ENCODE results near the gene UNC13A.

GRCh38 chr19:17632577-17632976 is 55.6 kb downstream of the UNC13A start:
- TF ChIP-seq CTCF (IDR thresholded peaks at IDR 0.05; ENCODE audit: poor library complexity, severe bottlenecking) (no peak), REST (IDR thresholded peaks at IDR 0.05; ENCODE audit: borderline replicate concordance) (no peak), POLR2AphosphoS5 (IDR thresholded peaks at IDR 0.05) (no peak), SMC3 (conservative IDR thresholded peaks at IDR 0.05; ENCODE audit: poor library complexity) (no peak)

Data from neural cell (in vitro differentiated cells).